Smooth muscle cell (in vitro differentiated cells): Measurements from ENCODE around the gene PSMD14. TPM values are rescaled to one million over a fixed set of nuclear protein-coding genes. Genes with fewer than 3 reads are reported as not detected.

Source experiments
- DNase-seq: peaks from one replicate; lab custom pipeline; 2025; ENCODE audit not compliant: unreplicated experiment; lab: John Stamatoyannopoulos, UW
- H2AFZ ChIP-seq: fragments of 200-600 bp; sonication (generic); 2 replicates; pipeline ENCODE4 v1.6.0; 2016; ENCODE audit warnings: antibody characterized with exemption, low read depth, mild to moderate bottlenecking
- H3F3A ChIP-seq: fragments of 200-600 bp; sonication (generic); 2 replicates; pipeline ENCODE4 v1.6.0; 2017; ENCODE audit warnings: antibody characterized with exemption, low read depth
- H3K27ac ChIP-seq: fragments of 200-600 bp; sonication (generic); 2 replicates; pipeline ENCODE4 v1.5.1; 2016; ENCODE audit warnings: low read depth, mild to moderate bottlenecking
- H3K27me3 ChIP-seq: fragments of 200-600 bp; sonication (generic); 2 replicates; pipeline ENCODE4 v1.6.1; 2016; ENCODE audit warnings: low read depth, mild to moderate bottlenecking
- H3K36me3 ChIP-seq: fragments of 200-600 bp; sonication (generic); 2 replicates; pipeline ENCODE4 v1.5.1; 2016; ENCODE audit warnings: low read depth
- H3K4me1 ChIP-seq: fragments of 200-600 bp; sonication (generic); 2 replicates; pipeline ENCODE4 v1.5.1; 2016; ENCODE audit warnings: low read depth
- H3K4me2 ChIP-seq: fragments of 200-600 bp; sonication (generic); 2 replicates; pipeline ENCODE4 v1.6.0; 2016; ENCODE audit warnings: mild to moderate bottlenecking
- H3K4me3 ChIP-seq: fragments of 200-600 bp; sonication (generic); 2 replicates; pipeline ENCODE4 v1.5.1; 2016; ENCODE audit warnings: mild to moderate bottlenecking
- H3K79me2 ChIP-seq: fragments of 200-600 bp; sonication (generic); 2 replicates; pipeline ENCODE4 v1.6.0; 2016; ENCODE audit warnings: low read depth, mild to moderate bottlenecking
- H3K9ac ChIP-seq: fragments of 200-600 bp; sonication (generic); 2 replicates; pipeline ENCODE4 v1.6.0; 2016; ENCODE audit warnings: low read depth
- H3K9me3 ChIP-seq: fragments of 200-600 bp; sonication (generic); replicated peaks from 2 replicates; pipeline ENCODE4 v1.5.1; 2016; ENCODE audit warnings: low read depth
- H4K20me1 ChIP-seq: fragments of 200-600 bp; sonication (generic); 2 replicates; pipeline ENCODE4 v1.6.0; 2016; ENCODE audit warnings: low read depth
- CTCF ChIP-seq: fragments of 200-600 bp; sonication (generic); IDR thresholded peaks from 2 replicates; pipeline ENCODE4 v1.5.1; 2017; ENCODE audit warnings: borderline replicate concordance, mild to moderate bottlenecking, antibody characterized with exemption; ENCODE audit not compliant: insufficient read depth, poor library complexity, severe bottlenecking
- WGBS: methylation state at CpG from one replicate; pipeline ENCODE4 v1.1.7; 2016; ENCODE audit warnings: low lambda C conversion rate; 5-methylcytosine and 5-hydroxymethylcytosine counted together
- polyA plus RNA-seq: library from polyadenylated mRNA; unstranded; fragments of >200 nt; fragmentation: Nextera tagmentation; extraction: Ambion mirVana; gene quantifications from 2 replicates; pipeline ENCODE4 v1.2.1, GENCODE V29; 2016
- total RNA-seq: library from RNA; depleted of rRNA; stranded (reverse); fragments of >200 nt; gene quantifications from 2 replicates; pipeline ENCODE4 v1.2.3, GENCODE V29; 2014

Gene PSMD14
- total and polyA plus RNA-seq, 2 experiments from 2014 or later, result 69.4 to 123 TPM

- Histone ChIP-seq H3K4me2 (no peak overlapping the region), H3K36me3 (no peaks in the 10 kb centered on the region), H2AFZ (no peak overlapping the region), H3K4me1 (no peaks in the 10 kb centered on the region), H4K20me1 (no peaks in the 10 kb centered on the region), H3K4me3 (no peak overlapping the region), H3K27me3 (peaks cover 100% of the 10 kb centered on the region), H3K9me3 (no peaks in the 10 kb centered on the region), H3K9ac (no peak overlapping the region), H3K79me2 (no peaks in the 10 kb centered on the region), H3K27ac (no peak overlapping the region), H3F3A (no peaks in the 10 kb centered on the region)
- DNase-seq, result no peak
- 79% methylated on average over 2 of the region's 2 CpGs for WGBS
- TF ChIP-seq CTCF, result no peak
Measured at GRCh38 chr2:161430386-161430785, 122.2 kb downstream of the PSMD14 start.

GRCh38 chr2:161432107-161432506 is 123.9 kb downstream of the PSMD14 start:
- Histone ChIP-seq H3K79me2 (no peaks in the 10 kb centered on the region), H3F3A (no peaks in the 10 kb centered on the region), H3K27ac (no peak overlapping the region), H4K20me1 (no peaks in the 10 kb centered on the region), H3K27me3 (peaks cover 92% of the 10 kb centered on the region), H3K9me3 (no peaks in the 10 kb centered on the region), H3K36me3 (no peaks in the 10 kb centered on the region), H3K4me3 (no peak overlapping the region), H3K9ac (no peak overlapping the region), H2AFZ (no peak overlapping the region), H3K4me1 (no peaks in the 10 kb centered on the region), H3K4me2 (no peak overlapping the region)
- no peak for TF ChIP-seq CTCF
- WGBS, result 78% methylated on average over 3 of the region's 3 CpGs
- DNase-seq, result no peak

- H3F3A ChIP-seq, result no peaks in the 10 kb centered on the region
- no peak for TF ChIP-seq CTCF
- peaks cover 89% of the 10 kb centered on the region for H3K27me3 ChIP-seq
Measured at GRCh38 chr2:161434118-161434517, 125.9 kb downstream of the PSMD14 start.

GRCh38 chr2:161436411-161436810 is 128.2 kb downstream of the PSMD14 start:
- Histone ChIP-seq H3K27me3 (peaks cover 76% of the 10 kb centered on the region), H4K20me1 (no peaks in the 10 kb centered on the region), H3K27ac (no peak overlapping the region), H3K4me2 (no peak overlapping the region), H2AFZ (no peak overlapping the region), H3K4me3 (no peak overlapping the region), H3F3A (no peaks in the 10 kb centered on the region), H3K9me3 (no peaks in the 10 kb centered on the region), H3K36me3 (no peaks in the 10 kb centered on the region), H3K9ac (no peak overlapping the region), H3K79me2 (no peaks in the 10 kb centered on the region), H3K4me1 (no peaks in the 10 kb centered on the region)
- DNase-seq, result no peak
- 74% methylated on average over 3 of the region's 3 CpGs for WGBS
- no peak for TF ChIP-seq CTCF

More at GRCh38 chr2:161434118-161434517, 125.9 kb downstream of the PSMD14 start:
- H3K36me3 ChIP-seq, result no peaks in the 10 kb centered on the region
- H4K20me1 ChIP-seq, result no peaks in the 10 kb centered on the region
- H3K4me1 ChIP-seq, result no peaks in the 10 kb centered on the region
- no peak for DNase-seq
- no peaks in the 10 kb centered on the region for H3K79me2 ChIP-seq
- no peak overlapping the region for H3K4me3 ChIP-seq
- H2AFZ ChIP-seq, result no peak overlapping the region
- WGBS, result 55% methylated on average over 1 of the region's 1 CpG
- no peak overlapping the region for H3K4me2 ChIP-seq
- H3K9me3 ChIP-seq, result no peaks in the 10 kb centered on the region
- no peak overlapping the region for H3K27ac ChIP-seq
- H3K9ac ChIP-seq, result no peak overlapping the region
